Panc1 (cell line): ENCODE data around the gene AQP7. TPM values are rescaled to one million over a fixed set of nuclear protein-coding genes. Genes with fewer than 3 reads are reported as not detected.

Experiments
- ATAC-seq: fragments of 200-7000 bp; cut with Tn5 transposase; 2 replicates; pipeline ENCODE4 v1.9.1; 2020; ENCODE audit warnings: mild to moderate bottlenecking, moderate library complexity
- BruUV-seq: library from RNA; stranded (reverse); fragments of 400-500 nt; replicated peaks from 2 replicates; lab custom pipeline; 2021; lab: Mats Ljungman, UMichigan
- CTCF ChIA-PET: fragments of 300-600 bp; sonication (Branson Sonifier 250); formaldehyde crosslinking; loops from one replicate; lab custom pipeline; 2022; ENCODE audit warnings: antibody characterized with exemption; lab: Charles Lee
- POLR2A ChIA-PET: fragments of 300-600 bp; sonication (Branson Sonifier 250); formaldehyde crosslinking; loops from one replicate; lab custom pipeline; 2022; ENCODE audit warnings: antibody characterized with exemption; lab: Charles Lee
- DNase-seq: peaks from one replicate; pipeline ENCODE4 v3.0.0-alpha.2; 2010; ENCODE audit warnings: low read depth, low spot score
- H3K27ac ChIP-seq: 2 replicates; pipeline ENCODE4 v1.5.1; 2011; ENCODE audit warnings: mild to moderate bottlenecking, low read length, inconsistent platforms
- H3K27me3 ChIP-seq: fragments of 200-500 bp; sonication (Bioruptor generic); 2 replicates; pipeline ENCODE4 v1.6.0; 2014; ENCODE audit warnings: low read length, inconsistent platforms; ENCODE audit not compliant: control insufficient read depth, insufficient read depth
- H3K36me3 ChIP-seq: fragments of 200-500 bp; sonication (Bioruptor generic); 2 replicates; pipeline ENCODE4 v1.5.1; 2014; ENCODE audit warnings: inconsistent platforms, mild to moderate bottlenecking, low read length, moderate library complexity; ENCODE audit not compliant: control insufficient read depth, insufficient read depth
- H3K4me1 ChIP-seq: 2 replicates; pipeline ENCODE4 v1.5.1; 2011; ENCODE audit warnings: inconsistent platforms, mild to moderate bottlenecking, low read length, moderate library complexity; ENCODE audit not compliant: control insufficient read depth, insufficient read depth
- H3K4me3 ChIP-seq, 2 experiments: 2 replicates each; pipeline ENCODE4 v1.5.1; 2011 to 2012; ENCODE audit warnings: low read depth in 2 of 2, low read length in 2 of 2, mild to moderate bottlenecking in 2 of 2, inconsistent platforms in 1 of 2, moderate library complexity in 1 of 2
- H3K9me3 ChIP-seq: fragments of 200-500 bp; sonication (Bioruptor generic); 2 replicates; pipeline ENCODE4 v1.5.1; 2014; ENCODE audit warnings: low read depth, mild to moderate bottlenecking, inconsistent platforms, low read length, moderate library complexity; ENCODE audit not compliant: control insufficient read depth, insufficient read depth
- CTCF ChIP-seq: fragments of 450-650 bp; IDR thresholded peaks from 2 replicates; pipeline ENCODE4 v1.5.1; 2017; ENCODE audit warnings: mild to moderate bottlenecking
- POLR2AphosphoS5 ChIP-seq: IDR thresholded peaks from 2 replicates; pipeline ENCODE4 v1.6.1; 2012; ENCODE audit warnings: mild to moderate bottlenecking, low read depth, low read length, moderate library complexity
- REST ChIP-seq, 2 experiments: IDR thresholded peaks; 2 replicates each; pipeline ENCODE4 v1.6.1; 2011 to 2012; ENCODE audit warnings: low read depth in 2 of 2, control low read depth in 1 of 2, low read length in 1 of 2, mild to moderate bottlenecking in 1 of 2, moderate library complexity in 1 of 2; ENCODE audit not compliant: insufficient read depth in 1 of 2
- SIN3A ChIP-seq: IDR thresholded peaks from 2 replicates; pipeline ENCODE4 v1.6.1; 2012; ENCODE audit warnings: low read depth, mild to moderate bottlenecking, low read length, moderate library complexity, borderline replicate concordance; ENCODE audit not compliant: insufficient read depth
- TCF7L2 ChIP-seq: IDR thresholded peaks from 2 replicates; pipeline ENCODE4 v1.6.1; 2011; ENCODE audit warnings: mild to moderate bottlenecking, low read depth, low read length, inconsistent platforms
- in situ Hi-C: cut with HindIII; loops from 2 replicates; pipeline ENCODE4 v1.10.0; 2016; ENCODE audit warnings: low sequenced_read_pairs, low pct_unique_long_range_greater_than_20kb
- intact Hi-C: fragments of 100-400 bp; cut with micrococcal nuclease; formaldehyde crosslinking; loops from one replicate; pipeline ENCODE4 v1.10.0; 2022; ENCODE audit not compliant: unreplicated experiment
- total RNA-seq: library from RNA; stranded (reverse); gene quantifications from one replicate; pipeline ENCODE4 v1.2.1, GENCODE V29; 2021; ENCODE audit not compliant: unreplicated experiment

Gene AQP7
- total RNA-seq, 1 experiment from 2014 or later, result 0.26 TPM

DNA sequence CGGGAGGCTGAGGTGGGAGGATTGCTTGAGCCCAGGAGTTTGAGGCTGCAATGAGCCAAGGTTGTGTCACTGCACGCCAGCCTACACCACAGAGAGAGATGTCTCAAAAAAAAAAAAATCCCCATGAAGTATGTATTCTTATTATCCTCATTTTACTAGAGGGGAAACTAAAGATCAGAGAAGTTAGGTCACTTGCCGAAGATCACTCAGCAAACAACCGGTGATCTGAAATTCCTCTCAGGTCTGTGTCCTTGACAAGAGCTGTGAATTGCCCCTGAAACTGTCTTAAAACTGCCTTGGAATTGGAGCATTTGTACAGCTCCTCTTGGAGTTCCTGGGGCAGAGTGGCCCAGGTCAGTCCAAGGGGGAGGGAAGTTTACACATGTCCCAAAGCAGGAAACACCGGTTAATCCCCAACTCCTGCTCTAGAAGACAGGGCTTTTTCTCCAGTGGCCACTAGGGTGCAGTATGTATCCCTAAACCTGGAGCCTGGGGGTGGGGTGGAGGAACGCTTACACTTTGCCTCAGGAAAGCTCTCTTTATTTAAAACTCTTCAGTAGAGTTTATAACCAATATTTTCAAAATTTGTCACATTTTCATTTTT, 27.6 kb downstream of the AQP7 start:
- TF ChIP-seq TCF7L2, result no peak
- no peak for TF ChIP-seq REST (IDR thresholded peaks at IDR 0.05; ENCODE audit: insufficient read depth in 1 of 2, low read depth in 2 of 2, low read length in 1 of 2)
- no peak for TF ChIP-seq SIN3A
- no peak for TF ChIP-seq POLR2AphosphoS5
- TF ChIP-seq CTCF, result no peak
- Histone ChIP-seq H3K4me1 (0 out of 2 replicates have a peak, but pooled peaks cover 2% of the 10 kb centered on the region), H3K27ac (no peak overlapping the region), H3K27me3 (no peaks in the 10 kb centered on the region), H3K4me3 (no peak overlapping the region), H3K36me3 (peaks cover 10% of the 10 kb centered on the region; the same call in 1 of the 2 replicates), H3K9me3 (no peaks in the 10 kb centered on the region)
- DNase-seq (peak; percentile 39), ATAC-seq (peak; percentile 85)
- intact Hi-C loops, result no loop called here
- CTCF ChIA-PET, result interaction anchor here (0.6 to 2.1 kb wide), 8 partner anchors 10 to 109 kb away, joined by 3 to 14 read pairs (median 4); partner anchors contain the start of gene AQP3
- BruUV-seq, result no TSS peak
- POLR2A ChIA-PET, result interaction anchor here (0.7 kb wide), 1 partner anchor 98 kb away, joined by 3 read pairs; no protein-coding TSS in a partner anchor
- in situ Hi-C loops, result no loop called here

- in situ Hi-C loops, result no loop called here
- no peak for DNase-seq
- ChIA-PET POLR2A (interaction anchor here (0.5 to 0.6 kb wide), 2 partner anchors 58 to 84 kb away, joined by 4 to 7 read pairs; partner anchors contain the start of gene NFX1), CTCF (interaction anchor here (0.6 to 2.1 kb wide), 7 partner anchors 18 to 110 kb away, joined by 3 to 12 read pairs (median 4); partner anchors contain the start of gene AQP3)
- H3K27ac ChIP-seq, result no peak overlapping the region
- peaks cover 11% of the 10 kb centered on the region; the same call in 1 of the 2 replicates for H3K36me3 ChIP-seq
- BruUV-seq, result no TSS peak
- 0 out of 2 replicates have a peak, but pooled peaks cover 2% of the 10 kb centered on the region for H3K4me1 ChIP-seq
- ATAC-seq, result no peak
- intact Hi-C loops, result no loop called here
- no peak for TF ChIP-seq CTCF
- no peak for TF ChIP-seq SIN3A
- TF ChIP-seq POLR2AphosphoS5, result no peak
- no peak for TF ChIP-seq REST (IDR thresholded peaks at IDR 0.05; ENCODE audit: insufficient read depth in 1 of 2, low read depth in 2 of 2, low read length in 1 of 2)
- TF ChIP-seq TCF7L2, result no peak
- no peaks in the 10 kb centered on the region for H3K9me3 ChIP-seq
- H3K27me3 ChIP-seq, result no peaks in the 10 kb centered on the region
- no peak overlapping the region for H3K4me3 ChIP-seq
Measured at GRCh38 chr9:33374190-33374589, 28.2 kb downstream of the AQP7 start.
